Activated effector memory CD4-positive, alpha-beta T cell treated with anti-CD3 and anti-CD28 coated beads, Interleukin-2, amount 50 U/mL, for 16 hours (primary cell): Measurements from ENCODE around the gene ADIRF.
"Not testable (repeated sequence)": the region's sequence is repeated elsewhere in the genome, so short reads cannot be mapped to it uniquely, and the experiment has no call there.

Experiments
- DNase-seq: peaks from one replicate; pipeline ENCODE4 v3.0.0-alpha.2; 2020

The ADIRF gene

GRCh38 chr10:86968271-86968993 is at the start of gene ADIRF:
Gene ADIRF, plus strand, starts transcription at chr10:86968482. Its CDS starts 63 bp downstream, at chr10:86968545.
- peak; percentile 65 for DNase-seq

GRCh38 chr10:86922553-86922961 is 45.7 kb upstream of the ADIRF start:
- DNase-seq, result no peak

- DNase-seq, result no peak
Observed at GRCh38 chr10:86929468-86930380, 38.6 kb upstream of the ADIRF start.

GRCh38 chr10:86931872-86932271 is 36.4 kb upstream of the ADIRF start:
- no peak for DNase-seq

- DNase-seq, result no peak
Observed at GRCh38 chr10:86932674-86933073, 35.6 kb upstream of the ADIRF start.

- DNase-seq, result not testable (repeated sequence)
Observed at GRCh38 chr10:86934162-86934711, 34.0 kb upstream of the ADIRF start.

- no peak for DNase-seq
Observed at GRCh38 chr10:86936661-86937501, 31.4 kb upstream of the ADIRF start.

GRCh38 chr10:86937502-86938154 is 30.7 kb upstream of the ADIRF start:
- DNase-seq, result no peak

GRCh38 chr10:86938260-86938659 is 30.0 kb upstream of the ADIRF start:
- no peak for DNase-seq

- not testable (repeated sequence) for DNase-seq
Observed at GRCh38 chr10:86940076-86940475, 28.2 kb upstream of the ADIRF start.

GRCh38 chr10:86940677-86941076 is 27.6 kb upstream of the ADIRF start:
- peak; percentile 49 for DNase-seq

GRCh38 chr10:86941426-86941825 is 26.9 kb upstream of the ADIRF start:
- DNase-seq, result no peak

- DNase-seq, result no peak
Observed at GRCh38 chr10:86941991-86942421, 26.3 kb upstream of the ADIRF start.

- DNase-seq, result no peak
Observed at GRCh38 chr10:86942441-86943315, 25.6 kb upstream of the ADIRF start.

- peak; percentile 60 for DNase-seq
Observed at GRCh38 chr10:86943316-86944030, 24.8 kb upstream of the ADIRF start.

GRCh38 chr10:86944031-86944419 is 24.3 kb upstream of the ADIRF start:
- DNase-seq, result no peak

GRCh38 chr10:86944471-86944870 is 23.8 kb upstream of the ADIRF start:
- DNase-seq, result peak; percentile 41

- peak; percentile 25 for DNase-seq
Observed at GRCh38 chr10:86944907-86945306, 23.4 kb upstream of the ADIRF start.

- peak; percentile 39 for DNase-seq
Observed at GRCh38 chr10:86945361-86946212, 22.7 kb upstream of the ADIRF start.
